NCI-H774 (cell line): ENCODE results near the gene CUX1.
"Not testable (repeated sequence)": the region's sequence is repeated elsewhere in the genome, so short reads cannot be mapped to it uniquely, and the experiment has no call there.

ENCODE experiments used
- DNase-seq: peaks from one replicate; lab custom pipeline; 2025; lab: John Stamatoyannopoulos, UW

The CUX1 gene

GRCh38 chr7:102146122-102146521 lies 328.7 kb downstream of the CUX1 start:
- no peak for DNase-seq

GRCh38 chr7:102147008-102147407 lies 329.6 kb downstream of the CUX1 start:
- DNase-seq = no peak

GRCh38 chr7:102148799-102149198 lies 331.4 kb downstream of the CUX1 start:
- DNase-seq = no peak

- DNase-seq = no peak
These were observed 332.0 kb downstream of the CUX1 start for GRCh38 chr7:102149416-102149815.

GRCh38 chr7:102150266-102150665 lies 332.8 kb downstream of the CUX1 start:
- no peak for DNase-seq

- no peak for DNase-seq
These were observed 335.5 kb downstream of the CUX1 start for GRCh38 chr7:102152672-102153598.

GRCh38 chr7:102153599-102153946 lies 336.1 kb downstream of the CUX1 start:
- DNase-seq = no peak

- no peak for DNase-seq
These were observed 337.0 kb downstream of the CUX1 start for GRCh38 chr7:102154425-102154824.

- no peak for DNase-seq
These were observed 338.5 kb downstream of the CUX1 start for GRCh38 chr7:102155821-102156441.

GRCh38 chr7:102156867-102157266 lies 339.4 kb downstream of the CUX1 start:
- DNase-seq = no peak

- DNase-seq = no peak
These were observed 347.7 kb downstream of the CUX1 start for GRCh38 chr7:102165136-102165535.

- no peak for DNase-seq
These were observed 349.8 kb downstream of the CUX1 start for GRCh38 chr7:102167254-102167653.

- no peak for DNase-seq
These were observed 352.4 kb downstream of the CUX1 start for GRCh38 chr7:102169651-102170392.

- no peak for DNase-seq
These were observed 353.1 kb downstream of the CUX1 start for GRCh38 chr7:102170393-102170970.

- no peak for DNase-seq
These were observed 356.2 kb downstream of the CUX1 start for GRCh38 chr7:102173669-102174068.

- no peak for DNase-seq
These were observed 358.2 kb downstream of the CUX1 start for GRCh38 chr7:102175423-102176170.

GRCh38 chr7:102178410-102178809 lies 361.0 kb downstream of the CUX1 start:
- DNase-seq = no peak

GRCh38 chr7:102180727-102181126 lies 363.3 kb downstream of the CUX1 start:
- DNase-seq = no peak

GRCh38 chr7:102181517-102181916 lies 364.1 kb downstream of the CUX1 start:
- DNase-seq = no peak

- no peak for DNase-seq
These were observed 364.6 kb downstream of the CUX1 start for GRCh38 chr7:102182016-102182415.

GRCh38 chr7:102183848-102184247 lies 366.4 kb downstream of the CUX1 start:
- not testable (repeated sequence) for DNase-seq

GRCh38 chr7:102184303-102184702 lies 366.9 kb downstream of the CUX1 start:
- no peak for DNase-seq
